Measurements from ENCODE around the gene TRIM52. TPM values are rescaled to one million over a fixed set of nuclear protein-coding genes. Genes with fewer than 3 reads are reported as not detected.

TRIM52 gene
- total and polyA plus RNA-seq, 5 donors from 2014 or later, result 28.0 to 40.3 (median 35.7) TPM

DNA sequence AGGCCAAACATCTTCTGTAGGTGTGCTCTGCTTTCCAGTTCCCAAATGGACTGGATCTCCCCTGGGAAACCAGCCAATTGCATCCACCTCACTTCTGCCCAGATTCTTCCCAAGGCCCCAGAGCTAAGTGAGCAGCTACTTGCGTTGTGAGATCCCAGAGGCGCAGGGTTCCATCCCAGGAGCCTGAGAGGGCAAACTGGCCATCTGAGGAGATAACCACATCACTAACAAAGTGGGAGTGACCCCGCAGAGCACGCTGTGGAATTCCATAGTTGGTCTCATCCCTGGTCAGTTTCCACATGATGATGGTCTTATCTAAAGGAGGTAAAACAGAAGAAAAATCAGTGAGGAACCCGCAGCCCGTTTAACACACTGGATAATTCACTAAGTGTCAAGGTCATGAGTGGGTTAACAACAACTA is 18.9 kb downstream of the TRIM52 start:
- peaks cover 13 to 73% (median 47%) of the 10 kb centered on the region in 4 donors for H3K4me1 Mint-ChIP-seq
- peak overlapping the region; percentile 98 for H3K4me3 ChIP-seq (ENCODE audit: low read depth, low read length)

DNA sequence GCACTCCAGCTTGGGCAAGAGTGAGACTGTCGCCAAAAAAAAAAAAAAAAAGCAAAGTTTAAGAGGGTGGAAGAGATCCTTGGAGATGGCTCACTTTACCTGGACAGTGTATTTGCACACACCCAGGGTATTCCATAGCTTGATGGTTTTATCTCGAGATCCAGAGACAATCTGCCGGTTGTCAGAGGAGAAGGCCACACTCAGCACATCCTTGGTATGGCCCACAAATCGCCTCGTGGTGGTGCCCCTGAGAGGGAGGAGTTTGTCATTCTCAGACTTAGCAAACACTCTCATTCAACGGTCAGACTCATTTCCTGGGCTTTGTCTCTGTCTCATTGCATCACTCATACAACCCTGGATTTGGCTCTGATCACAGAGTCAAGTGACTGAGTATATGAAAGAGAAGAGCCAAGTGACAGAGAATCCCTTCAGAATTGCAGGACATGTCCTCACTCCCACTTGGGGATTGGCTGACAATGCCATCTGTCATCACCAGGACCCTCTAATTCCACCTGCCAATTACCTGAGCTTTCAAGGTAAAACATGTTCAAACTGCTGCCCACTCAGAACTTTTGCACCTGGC is 19.5 kb downstream of the TRIM52 start:
- H3K27ac Mint-ChIP-seq, result peak overlapping the region; percentile 93 to 99 (median 97)
- H3K4me1 Mint-ChIP-seq, result peaks cover 13 to 71% (median 48%) of the 10 kb centered on the region in 4 donors
- Histone ChIP-seq H3K4me3 (ENCODE audit: low read depth, low read length) (peak overlapping the region; percentile 98), H3K9me3 (ENCODE audit: control insufficient read depth in 2 of 2, low read length in 2 of 2) (no peaks in the 10 kb centered on the region), H3K27ac (ENCODE audit: insufficient read depth, low read length, poor library complexity, severe bottlenecking) (peak overlapping the region; percentile 91), H3K36me3 (ENCODE audit: control insufficient read depth, insufficient read depth, low read length) (peaks cover 57% of the 10 kb centered on the region), H3K4me1 (ENCODE audit: control insufficient read depth, insufficient read depth, low read length, poor library complexity, severe bottlenecking) (peaks cover 48% of the 10 kb centered on the region), H3K27me3 (ENCODE audit: control insufficient read depth, insufficient read depth, low read length) (no peaks in the 10 kb centered on the region)
- H3K27me3 Mint-ChIP-seq, result no peaks in the 10 kb centered on the region
- peaks cover 45% of the 10 kb centered on the region for H3K36me3 Mint-ChIP-seq
- H3K4me3 Mint-ChIP-seq, result peak overlapping the region; percentile 95 to 99 (median 96)
- ATAC-seq (ENCODE audit: low read depth in 2 of 2) (peak; percentile 9 to 10), DNase-seq (peak in 1 of 3 donors; percentile 79)
- H3K9me3 Mint-ChIP-seq, result no peaks in the 10 kb centered on the region

More for the DNA sequence above, 18.9 kb downstream of the TRIM52 start:
- H3K27me3 ChIP-seq (ENCODE audit: control insufficient read depth, insufficient read depth, low read length), result no peaks in the 10 kb centered on the region
- Mint-ChIP-seq H3K9me3 (no peaks in the 10 kb centered on the region), H3K4me3 (peak overlapping the region; percentile 95 to 99 (median 96)), H3K27ac (peak overlapping the region; percentile 93 to 99 (median 97)), H3K27me3 (no peaks in the 10 kb centered on the region), H3K36me3 (peaks cover 39% of the 10 kb centered on the region)
- ATAC-seq (ENCODE audit: low read depth in 2 of 2), result no peak
- H3K36me3 ChIP-seq (ENCODE audit: control insufficient read depth, insufficient read depth, low read length), result peaks cover 51% of the 10 kb centered on the region
- H3K4me1 ChIP-seq (ENCODE audit: control insufficient read depth, insufficient read depth, low read length, poor library complexity, severe bottlenecking), result peaks cover 53% of the 10 kb centered on the region
- no peak for DNase-seq
- no peaks in the 10 kb centered on the region for H3K9me3 ChIP-seq (ENCODE audit: control insufficient read depth in 2 of 2, low read length in 2 of 2)
- peak overlapping the region; percentile 91 for H3K27ac ChIP-seq (ENCODE audit: insufficient read depth, low read length, poor library complexity, severe bottlenecking)

DNA sequence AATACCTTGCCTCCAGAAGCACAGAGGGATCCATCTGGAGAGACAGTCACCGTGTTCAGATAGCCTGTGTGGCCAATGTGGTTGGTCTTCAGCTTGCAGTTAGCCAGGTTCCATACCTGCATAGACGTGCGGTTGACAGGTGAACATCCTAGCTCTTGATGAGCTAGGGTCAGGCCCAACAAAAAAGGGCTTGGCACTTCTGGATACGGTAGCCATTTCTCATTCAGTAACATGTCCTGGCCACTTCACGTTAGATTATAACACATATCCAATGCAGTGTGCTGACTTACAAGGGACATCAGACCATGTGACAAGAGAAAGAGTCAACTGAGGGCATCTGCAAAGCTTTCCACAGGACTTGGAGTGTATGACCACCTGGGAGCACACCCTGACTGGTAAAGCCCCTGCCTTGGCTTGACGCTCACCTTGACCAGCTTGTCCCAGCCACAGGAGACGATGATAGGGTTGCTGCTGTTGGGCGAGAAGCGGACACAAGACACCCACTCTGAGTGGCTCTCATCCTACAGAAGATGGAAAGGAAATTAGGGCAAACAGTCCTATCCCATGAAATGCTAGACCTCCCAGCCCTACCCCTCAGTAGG is 21.8 kb downstream of the TRIM52 start:
- Histone ChIP-seq H3K4me1 (ENCODE audit: control insufficient read depth, insufficient read depth, low read length, poor library complexity, severe bottlenecking) (peaks cover 26% of the 10 kb centered on the region), H3K36me3 (ENCODE audit: control insufficient read depth, insufficient read depth, low read length) (peaks cover 76% of the 10 kb centered on the region), H3K27ac (ENCODE audit: insufficient read depth, low read length, poor library complexity, severe bottlenecking) (no peak overlapping the region), H3K27me3 (ENCODE audit: control insufficient read depth, insufficient read depth, low read length) (no peaks in the 10 kb centered on the region), H3K9me3 (ENCODE audit: control insufficient read depth in 2 of 2, low read length in 2 of 2) (no peaks in the 10 kb centered on the region), H3K4me3 (ENCODE audit: low read depth, low read length) (no peak overlapping the region)
- Mint-ChIP-seq H3K9me3 (peaks cover 0 to 2% (median 0%) of the 10 kb centered on the region in 7 donors), H3K4me1 (peaks cover 6 to 50% (median 39%) of the 10 kb centered on the region in 4 donors), H3K27ac (peak overlapping the region in 2 of 3 donors; percentile 63 to 75), H3K36me3 (peaks cover 57% of the 10 kb centered on the region), H3K4me3 (peak overlapping the region in 2 of 4 donors; percentile 66 to 83), H3K27me3 (no peaks in the 10 kb centered on the region)
- ATAC-seq (ENCODE audit: low read depth in 2 of 2), result no peak
- DNase-seq, result no peak

DNA sequence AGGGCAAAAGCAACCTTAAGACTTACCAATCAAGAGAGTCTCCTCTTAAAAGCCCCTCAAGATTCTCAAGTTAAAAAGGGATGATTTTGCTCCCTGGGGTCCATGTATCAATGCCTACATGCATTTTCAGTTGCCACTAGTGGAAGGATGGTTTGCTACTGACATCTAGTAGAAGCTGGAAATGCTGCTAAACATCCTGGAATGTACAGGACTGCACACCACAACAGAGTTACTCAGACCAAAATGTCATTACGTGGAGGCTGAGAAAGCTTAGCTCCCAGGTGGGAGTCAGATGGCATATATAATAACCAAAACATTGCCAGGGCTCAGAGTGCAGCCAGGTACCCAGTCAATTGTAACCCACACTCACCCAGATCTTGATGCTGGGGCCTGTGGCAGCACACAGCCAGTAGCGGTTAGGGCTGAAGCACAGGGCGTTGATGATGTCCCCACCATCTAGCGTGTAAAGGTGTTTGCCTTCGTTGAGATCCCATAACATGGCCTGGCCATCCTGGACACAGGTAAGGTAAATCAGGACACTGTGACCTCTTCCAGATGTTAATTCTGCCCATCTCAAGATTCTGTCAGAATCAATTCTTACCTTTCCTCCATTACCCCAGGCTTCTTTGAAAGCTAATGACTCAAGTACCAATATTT is 23.1 kb downstream of the TRIM52 start:
- H3K36me3 Mint-ChIP-seq, result peaks cover 62% of the 10 kb centered on the region
- ATAC-seq (ENCODE audit: low read depth in 2 of 2) (no peak), DNase-seq (no peak)
- H3K4me3 Mint-ChIP-seq, result no peak overlapping the region
- peaks cover 82% of the 10 kb centered on the region for H3K36me3 ChIP-seq (ENCODE audit: control insufficient read depth, insufficient read depth, low read length)
- H3K27ac Mint-ChIP-seq, result no peak overlapping the region
- peaks cover 0 to 2% (median 0%) of the 10 kb centered on the region in 7 donors for H3K9me3 Mint-ChIP-seq
- H3K27me3 ChIP-seq (ENCODE audit: control insufficient read depth, insufficient read depth, low read length), result no peaks in the 10 kb centered on the region
- H3K27me3 Mint-ChIP-seq, result no peaks in the 10 kb centered on the region
- peaks cover 23% of the 10 kb centered on the region for H3K4me1 ChIP-seq (ENCODE audit: control insufficient read depth, insufficient read depth, low read length, poor library complexity, severe bottlenecking)
- H3K4me3 ChIP-seq (ENCODE audit: low read depth, low read length), result no peak overlapping the region
- H3K9me3 ChIP-seq (ENCODE audit: control insufficient read depth in 2 of 2, low read length in 2 of 2), result no peaks in the 10 kb centered on the region
- H3K4me1 Mint-ChIP-seq, result peaks cover 6 to 42% (median 32%) of the 10 kb centered on the region in 4 donors
- H3K27ac ChIP-seq (ENCODE audit: insufficient read depth, low read length, poor library complexity, severe bottlenecking), result no peak overlapping the region

DNA sequence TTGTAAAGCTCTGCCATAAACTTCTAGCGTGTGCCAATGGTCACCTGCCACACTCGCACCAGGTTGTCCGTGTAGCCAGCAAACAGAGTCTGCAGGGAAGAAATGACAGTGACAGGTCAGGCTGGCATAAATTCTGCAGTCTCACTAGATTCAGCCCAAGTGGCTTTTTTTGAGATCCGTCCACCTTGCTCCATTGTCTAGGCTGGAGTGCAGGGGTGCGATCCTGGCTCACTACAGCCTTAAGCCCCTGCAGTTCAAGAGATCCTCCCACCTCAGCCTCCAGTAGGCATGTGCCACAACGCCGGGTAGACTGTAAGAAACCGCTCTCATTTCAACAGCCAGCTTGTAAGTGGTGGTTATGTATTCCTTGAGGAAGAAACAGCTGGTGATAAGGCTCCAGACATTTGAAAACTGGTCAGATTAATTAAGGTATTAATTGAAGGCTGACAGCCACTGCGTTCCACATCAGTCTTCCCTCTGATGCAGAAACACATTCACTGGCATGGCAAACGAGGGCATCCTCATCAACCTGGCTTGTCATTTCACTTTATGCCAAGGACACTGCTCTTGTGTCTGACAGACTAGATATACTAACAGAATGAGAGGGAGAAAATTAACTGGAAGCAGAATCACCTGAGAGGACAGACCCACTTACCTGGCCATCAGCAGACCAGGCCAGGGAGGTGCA is 23.8 kb downstream of the TRIM52 start:
- H3K36me3 ChIP-seq (ENCODE audit: control insufficient read depth, insufficient read depth, low read length), result peaks cover 88% of the 10 kb centered on the region
- Mint-ChIP-seq H3K36me3 (peaks cover 60% of the 10 kb centered on the region), H3K4me1 (peaks cover 6 to 35% (median 28%) of the 10 kb centered on the region in 4 donors), H3K27me3 (no peaks in the 10 kb centered on the region), H3K27ac (peak overlapping the region in 1 of 3 donors; percentile 53), H3K4me3 (no peak overlapping the region), H3K9me3 (peaks cover 0 to 2% (median 0%) of the 10 kb centered on the region in 7 donors)
- H3K4me3 ChIP-seq (ENCODE audit: low read depth, low read length), result no peak overlapping the region
- no peak overlapping the region for H3K27ac ChIP-seq (ENCODE audit: insufficient read depth, low read length, poor library complexity, severe bottlenecking)
- DNase-seq (no peak), ATAC-seq (ENCODE audit: low read depth in 2 of 2) (no peak)
- H3K27me3 ChIP-seq (ENCODE audit: control insufficient read depth, insufficient read depth, low read length), result no peaks in the 10 kb centered on the region
- H3K9me3 ChIP-seq (ENCODE audit: control insufficient read depth in 2 of 2, low read length in 2 of 2), result no peaks in the 10 kb centered on the region
- H3K4me1 ChIP-seq (ENCODE audit: control insufficient read depth, insufficient read depth, low read length, poor library complexity, severe bottlenecking), result peaks cover 15% of the 10 kb centered on the region

DNA sequence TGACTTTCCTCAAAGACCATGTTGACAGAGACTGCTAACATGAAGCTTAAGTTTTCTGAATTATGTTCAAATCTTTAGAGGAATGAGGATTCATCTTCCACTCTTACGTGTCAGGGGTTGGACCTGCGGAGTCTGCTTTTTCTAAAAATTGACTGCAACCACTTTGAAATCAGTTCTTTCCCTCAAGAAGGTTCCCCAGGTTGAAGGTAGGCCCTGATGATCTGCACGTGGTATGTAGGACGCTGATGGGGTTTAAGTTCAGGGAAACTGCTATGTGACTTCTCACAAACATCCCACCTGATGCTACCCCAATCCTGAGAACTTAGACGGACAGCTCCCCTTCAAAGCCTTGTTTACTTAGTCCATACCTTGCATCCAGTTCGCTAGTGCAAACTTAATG is 24.5 kb downstream of the TRIM52 start:
- Mint-ChIP-seq H3K27me3 (no peaks in the 10 kb centered on the region), H3K36me3 (peaks cover 59% of the 10 kb centered on the region), H3K27ac (no peak overlapping the region), H3K4me3 (peak overlapping the region in 1 of 4 donors; percentile 21), H3K4me1 (peaks cover 1 to 29% (median 22%) of the 10 kb centered on the region in 4 donors), H3K9me3 (peaks cover 0 to 2% (median 0%) of the 10 kb centered on the region in 7 donors)
- no peaks in the 10 kb centered on the region for H3K27me3 ChIP-seq (ENCODE audit: control insufficient read depth, insufficient read depth, low read length)
- H3K36me3 ChIP-seq (ENCODE audit: control insufficient read depth, insufficient read depth, low read length), result peaks cover 86% of the 10 kb centered on the region
- DNase-seq (no peak), ATAC-seq (ENCODE audit: low read depth in 2 of 2) (no peak)
- no peak overlapping the region for H3K27ac ChIP-seq (ENCODE audit: insufficient read depth, low read length, poor library complexity, severe bottlenecking)
- peaks cover 9% of the 10 kb centered on the region for H3K4me1 ChIP-seq (ENCODE audit: control insufficient read depth, insufficient read depth, low read length, poor library complexity, severe bottlenecking)
- no peak overlapping the region for H3K4me3 ChIP-seq (ENCODE audit: low read depth, low read length)
- H3K9me3 ChIP-seq (ENCODE audit: control insufficient read depth in 2 of 2, low read length in 2 of 2), result no peaks in the 10 kb centered on the region

DNA sequence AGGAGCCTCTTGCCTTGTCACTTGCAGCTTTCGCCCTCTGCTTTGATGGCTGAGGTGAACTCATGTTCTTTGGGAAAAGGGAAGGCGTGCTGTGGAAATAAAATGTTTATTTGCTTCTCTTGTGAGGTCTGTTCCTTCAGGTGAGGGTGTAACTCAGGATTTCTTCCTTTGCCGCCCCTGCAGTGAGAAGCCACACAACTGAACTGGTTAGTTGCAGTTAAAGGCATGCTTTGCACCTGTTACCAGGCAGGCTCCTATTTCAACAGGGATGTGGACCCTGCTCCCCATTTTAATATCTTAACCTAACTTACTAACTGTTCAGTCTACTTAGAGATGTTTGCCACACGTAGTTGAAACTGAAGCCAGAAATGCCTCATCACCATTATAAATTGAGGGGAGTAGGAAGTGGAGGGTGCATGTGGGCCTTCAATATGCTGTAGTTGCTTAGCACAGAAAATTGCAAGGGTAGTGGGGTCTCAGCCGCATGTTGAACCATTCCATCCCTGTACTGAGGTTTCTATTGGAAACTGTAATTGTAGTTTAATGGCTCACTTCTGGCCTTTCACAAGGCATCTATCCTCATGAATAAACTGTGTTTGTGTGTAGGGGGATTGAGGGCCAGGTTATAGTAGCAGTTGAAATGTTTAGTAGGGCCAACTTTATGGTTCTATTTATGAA is 25.1 kb downstream of the TRIM52 start:
- ATAC-seq (ENCODE audit: low read depth in 2 of 2) (no peak), DNase-seq (no peak)
- H3K36me3 Mint-ChIP-seq, result peaks cover 60% of the 10 kb centered on the region
- H3K36me3 ChIP-seq (ENCODE audit: control insufficient read depth, insufficient read depth, low read length), result peaks cover 86% of the 10 kb centered on the region
- H3K27ac ChIP-seq (ENCODE audit: insufficient read depth, low read length, poor library complexity, severe bottlenecking), result no peak overlapping the region
- H3K9me3 ChIP-seq (ENCODE audit: control insufficient read depth in 2 of 2, low read length in 2 of 2), result no peaks in the 10 kb centered on the region
- no peaks in the 10 kb centered on the region for H3K27me3 Mint-ChIP-seq
- no peak overlapping the region for H3K27ac Mint-ChIP-seq
- H3K4me3 ChIP-seq (ENCODE audit: low read depth, low read length), result no peak overlapping the region
- H3K4me3 Mint-ChIP-seq, result no peak overlapping the region
- peaks cover 0 to 25% (median 20%) of the 10 kb centered on the region in 4 donors for H3K4me1 Mint-ChIP-seq
- peaks cover 4% of the 10 kb centered on the region for H3K4me1 ChIP-seq (ENCODE audit: control insufficient read depth, insufficient read depth, low read length, poor library complexity, severe bottlenecking)
- no peaks in the 10 kb centered on the region for H3K27me3 ChIP-seq (ENCODE audit: control insufficient read depth, insufficient read depth, low read length)
- peaks cover 0 to 2% (median 0%) of the 10 kb centered on the region in 7 donors for H3K9me3 Mint-ChIP-seq
